Measurements from ENCODE around the gene DLG2.

The DLG2 gene

GRCh38 chr11:84264066-84264465 is 1363.1 kb downstream of the DLG2 start:
- FAIRE-seq (no peak), DNase-seq (ENCODE audit: insufficient read length, low spot score) (no peak)
- no peak for TF ChIP-seq CTCF (IDR thresholded peaks at IDR 0.05; ENCODE audit: insufficient read depth, missing control alignments)

GRCh38 chr11:84261707-84262106 is 1365.4 kb downstream of the DLG2 start:
- peak; percentile 45 for TF ChIP-seq CTCF (IDR thresholded peaks at IDR 0.05; ENCODE audit: insufficient read depth, missing control alignments)
- DNase-seq (ENCODE audit: insufficient read length, low spot score): no peak
- no peak for FAIRE-seq

GRCh38 chr11:84260862-84261261 is 1366.3 kb downstream of the DLG2 start:
- TF ChIP-seq CTCF (IDR thresholded peaks at IDR 0.05; ENCODE audit: insufficient read depth, missing control alignments): no peak
- DNase-seq (ENCODE audit: insufficient read length, low spot score) (no peak), FAIRE-seq (peak; percentile 99)

- DNase-seq (ENCODE audit: insufficient read length, low spot score) (no peak), FAIRE-seq (no peak)
- no peak for TF ChIP-seq CTCF (IDR thresholded peaks at IDR 0.05; ENCODE audit: insufficient read depth, missing control alignments)
These were observed 1370.5 kb downstream of the DLG2 start for GRCh38 chr11:84256618-84257017.

- FAIRE-seq (no peak), DNase-seq (ENCODE audit: insufficient read length, low spot score) (no peak)
- TF ChIP-seq CTCF (IDR thresholded peaks at IDR 0.05; ENCODE audit: insufficient read depth, missing control alignments): no peak
These were observed 1371.7 kb downstream of the DLG2 start for GRCh38 chr11:84255483-84255882.

GRCh38 chr11:84250834-84251613 is 1376.1 kb downstream of the DLG2 start:
- TF ChIP-seq CTCF (IDR thresholded peaks at IDR 0.05; ENCODE audit: insufficient read depth, missing control alignments): no peak
- FAIRE-seq: no peak
- no peak for DNase-seq (ENCODE audit: insufficient read length, low spot score)

- DNase-seq (ENCODE audit: insufficient read length, low spot score) (no peak), FAIRE-seq (no peak)
- no peak for TF ChIP-seq CTCF (IDR thresholded peaks at IDR 0.05; ENCODE audit: insufficient read depth, missing control alignments)
These were observed 1377.6 kb downstream of the DLG2 start for GRCh38 chr11:84249344-84250135.
